Measurements from ENCODE around the gene MT1A. TPM values are rescaled to one million over a fixed set of nuclear protein-coding genes. Genes with fewer than 3 reads are reported as not detected.

Gene MT1A
- total RNA-seq, 1 donor from 2014 or later, result not detected

GRCh38 chr16:56651586-56651985 is 13.1 kb downstream of the MT1A start, which contains the start of gene MT1B:
Gene MT1B, plus strand, starts transcription at chr16:56651886. Its CDS starts 68 bp downstream, at chr16:56651954.
- DNase-seq (ENCODE audit: low spot score in 2 of 2, unreplicated experiment in 2 of 2), result no peak
- Mint-ChIP-seq H3K27ac (no peak within 1 kb of the TSS), H3K9me3 (no peaks in the 10 kb centered on the region), H3K4me1 (no peaks in the 10 kb centered on the region), H3K4me3 (no peak within 1 kb of the TSS), H3K36me3 (no peaks in the 10 kb centered on the region), H3K27me3 (ENCODE audit: low read depth) (peaks cover 93% of the 10 kb centered on the region)
- TF ChIP-seq, protein P1, sequence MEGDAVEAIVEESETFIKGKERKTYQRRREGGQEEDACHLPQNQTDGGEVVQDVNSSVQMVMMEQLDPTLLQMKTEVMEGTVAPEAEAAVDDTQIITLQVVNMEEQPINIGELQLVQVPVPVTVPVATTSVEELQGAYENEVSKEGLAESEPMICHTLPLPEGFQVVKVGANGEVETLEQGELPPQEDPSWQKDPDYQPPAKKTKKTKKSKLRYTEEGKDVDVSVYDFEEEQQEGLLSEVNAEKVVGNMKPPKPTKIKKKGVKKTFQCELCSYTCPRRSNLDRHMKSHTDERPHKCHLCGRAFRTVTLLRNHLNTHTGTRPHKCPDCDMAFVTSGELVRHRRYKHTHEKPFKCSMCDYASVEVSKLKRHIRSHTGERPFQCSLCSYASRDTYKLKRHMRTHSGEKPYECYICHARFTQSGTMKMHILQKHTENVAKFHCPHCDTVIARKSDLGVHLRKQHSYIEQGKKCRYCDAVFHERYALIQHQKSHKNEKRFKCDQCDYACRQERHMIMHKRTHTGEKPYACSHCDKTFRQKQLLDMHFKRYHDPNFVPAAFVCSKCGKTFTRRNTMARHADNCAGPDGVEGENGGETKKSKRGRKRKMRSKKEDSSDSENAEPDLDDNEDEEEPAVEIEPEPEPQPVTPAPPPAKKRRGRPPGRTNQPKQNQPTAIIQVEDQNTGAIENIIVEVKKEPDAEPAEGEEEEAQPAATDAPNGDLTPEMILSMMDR (IDR thresholded peaks at IDR 0.05; ENCODE audit: unreplicated experiment), result no peak

DNA sequence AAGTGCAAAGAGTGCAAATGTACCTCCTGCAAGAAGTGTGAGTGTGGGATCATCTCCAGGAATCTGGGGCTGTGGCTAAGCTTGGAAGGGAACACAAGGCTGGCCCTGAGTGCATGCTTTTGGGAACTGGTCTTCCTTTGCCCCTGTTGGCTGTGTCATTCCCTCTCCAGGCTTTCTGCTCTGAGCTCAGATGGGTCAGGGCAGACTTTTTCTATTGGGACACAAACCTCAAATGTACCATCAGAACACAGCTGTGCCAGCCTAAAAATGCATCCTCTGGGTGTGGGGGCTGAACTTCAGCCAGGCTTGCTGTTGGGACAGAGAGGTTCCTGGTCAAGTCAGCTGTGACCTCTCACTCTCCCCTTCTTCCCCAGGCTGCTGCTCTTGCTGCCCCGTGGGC is 14.1 kb downstream of the MT1A start:
- H3K4me1 Mint-ChIP-seq, result no peaks in the 10 kb centered on the region
- H3K36me3 Mint-ChIP-seq, result no peaks in the 10 kb centered on the region
- H3K27ac Mint-ChIP-seq, result no peak overlapping the region
- no peak overlapping the region for H3K4me3 Mint-ChIP-seq
- peaks cover 91% of the 10 kb centered on the region for H3K27me3 Mint-ChIP-seq (ENCODE audit: low read depth)
- no peaks in the 10 kb centered on the region for H3K9me3 Mint-ChIP-seq
- TF ChIP-seq, protein P1 (IDR thresholded peaks at IDR 0.05; ENCODE audit: unreplicated experiment), result no peak
- no peak for DNase-seq (ENCODE audit: low spot score in 2 of 2, unreplicated experiment in 2 of 2)

- Mint-ChIP-seq H3K27me3 (ENCODE audit: low read depth) (peaks cover 90% of the 10 kb centered on the region), H3K27ac (no peak overlapping the region), H3K9me3 (no peaks in the 10 kb centered on the region), H3K36me3 (no peaks in the 10 kb centered on the region), H3K4me1 (peaks cover 4% of the 10 kb centered on the region), H3K4me3 (no peak overlapping the region)
- TF ChIP-seq, protein P1 (IDR thresholded peaks at IDR 0.05; ENCODE audit: unreplicated experiment), result no peak
- no peak for DNase-seq (ENCODE audit: low spot score in 2 of 2, unreplicated experiment in 2 of 2)
Observed at GRCh38 chr16:56653218-56653617, 14.8 kb downstream of the MT1A start.

- DNase-seq (ENCODE audit: low spot score in 2 of 2, unreplicated experiment in 2 of 2), result no peak
- no peaks in the 10 kb centered on the region for H3K36me3 Mint-ChIP-seq
- peaks cover 10% of the 10 kb centered on the region for H3K4me1 Mint-ChIP-seq
- no peaks in the 10 kb centered on the region for H3K9me3 Mint-ChIP-seq
- peaks cover 90% of the 10 kb centered on the region for H3K27me3 Mint-ChIP-seq (ENCODE audit: low read depth)
- TF ChIP-seq, protein P1 (IDR thresholded peaks at IDR 0.05; ENCODE audit: unreplicated experiment), result no peak
- no peak within 1 kb of the TSS for H3K27ac Mint-ChIP-seq
- H3K4me3 Mint-ChIP-seq, result peak within 1 kb of the TSS; percentile 79
Observed at GRCh38 chr16:56657555-56658326, 19.3 kb downstream of the MT1A start, which contains the start of gene MT1F. Gene MT1F, plus strand, starts transcription at chr16:56657959. Its CDS starts 100 bp downstream, at chr16:56658059.

- TF ChIP-seq, protein P1 (IDR thresholded peaks at IDR 0.05; ENCODE audit: unreplicated experiment), result no peak
- Mint-ChIP-seq H3K9me3 (no peaks in the 10 kb centered on the region), H3K36me3 (no peaks in the 10 kb centered on the region), H3K4me3 (peak overlapping the region; percentile 79), H3K27ac (no peak overlapping the region), H3K4me1 (peaks cover 12% of the 10 kb centered on the region), H3K27me3 (ENCODE audit: low read depth) (peaks cover 90% of the 10 kb centered on the region)
- DNase-seq (ENCODE audit: low spot score in 2 of 2, unreplicated experiment in 2 of 2), result no peak
Observed at GRCh38 chr16:56658327-56658875, 19.9 kb downstream of the MT1A start.
